Measurements from ENCODE around the gene TAL1.

- TF ChIP-seq EZH2phosphoT487 (IDR thresholded peaks at IDR 0.05) = no peak
- TF ChIP-seq, protein P1, sequence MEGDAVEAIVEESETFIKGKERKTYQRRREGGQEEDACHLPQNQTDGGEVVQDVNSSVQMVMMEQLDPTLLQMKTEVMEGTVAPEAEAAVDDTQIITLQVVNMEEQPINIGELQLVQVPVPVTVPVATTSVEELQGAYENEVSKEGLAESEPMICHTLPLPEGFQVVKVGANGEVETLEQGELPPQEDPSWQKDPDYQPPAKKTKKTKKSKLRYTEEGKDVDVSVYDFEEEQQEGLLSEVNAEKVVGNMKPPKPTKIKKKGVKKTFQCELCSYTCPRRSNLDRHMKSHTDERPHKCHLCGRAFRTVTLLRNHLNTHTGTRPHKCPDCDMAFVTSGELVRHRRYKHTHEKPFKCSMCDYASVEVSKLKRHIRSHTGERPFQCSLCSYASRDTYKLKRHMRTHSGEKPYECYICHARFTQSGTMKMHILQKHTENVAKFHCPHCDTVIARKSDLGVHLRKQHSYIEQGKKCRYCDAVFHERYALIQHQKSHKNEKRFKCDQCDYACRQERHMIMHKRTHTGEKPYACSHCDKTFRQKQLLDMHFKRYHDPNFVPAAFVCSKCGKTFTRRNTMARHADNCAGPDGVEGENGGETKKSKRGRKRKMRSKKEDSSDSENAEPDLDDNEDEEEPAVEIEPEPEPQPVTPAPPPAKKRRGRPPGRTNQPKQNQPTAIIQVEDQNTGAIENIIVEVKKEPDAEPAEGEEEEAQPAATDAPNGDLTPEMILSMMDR (IDR thresholded peaks at IDR 0.05) = no peak
Measured at GRCh38 chr1:47174656-47175020, 57.4 kb downstream of the TAL1 start.
